ENCODE results near the gene B4GALT4. TPM values are rescaled to one million over a fixed set of nuclear protein-coding genes. Genes with fewer than 3 reads are reported as not detected.

Gene B4GALT4
- total RNA-seq, 4 donors from 2014 or later = 5.7 to 13.4 (median 7.7) TPM

DNA sequence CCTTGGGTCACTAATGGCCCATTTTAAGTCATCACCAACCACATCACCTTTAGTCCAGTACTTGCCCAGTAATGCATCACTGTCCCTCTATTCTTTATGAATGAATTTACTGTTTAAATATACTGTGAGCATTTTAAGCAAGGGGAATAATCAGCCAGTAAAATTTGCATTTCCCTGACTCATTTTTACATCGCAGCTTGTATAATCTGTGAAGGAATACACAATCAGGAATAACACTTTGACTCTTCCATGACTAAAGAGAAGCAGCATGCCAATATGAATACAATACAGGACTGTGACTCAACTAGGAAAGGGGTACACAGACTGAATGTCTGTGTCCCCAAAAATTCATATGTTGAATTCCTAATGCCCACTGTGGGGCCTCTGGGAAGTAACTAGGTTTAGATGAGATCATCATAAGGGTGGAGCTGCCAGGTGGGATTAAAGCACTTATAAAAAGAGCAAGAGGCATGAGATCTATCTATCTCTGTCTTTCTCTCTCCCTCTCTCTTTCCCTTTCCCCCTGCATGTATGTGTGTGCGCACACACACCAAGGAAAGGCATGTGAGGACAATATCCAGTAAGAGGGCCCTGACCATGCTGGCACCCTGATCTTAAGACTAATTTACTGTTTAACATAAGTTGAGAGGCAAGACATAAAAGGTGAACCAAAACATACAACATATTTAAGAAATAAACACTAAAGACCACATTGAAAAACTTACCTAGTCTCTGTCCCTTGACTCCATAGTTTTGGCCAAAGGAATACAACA lies 12.1 kb downstream of the B4GALT4 start:
- no peak overlapping the region for H3K27ac ChIP-seq
- peaks cover 0 to 37% of the 10 kb centered on the region in 2 donors for H3K36me3 ChIP-seq
- in situ Hi-C loops (cut with MboI; ENCODE audit: low sequenced_read_pairs in 4 of 4) (loop anchor here in 2 of 4 donors (25.0 kb wide), 1 partner anchor 341 kb away; no protein-coding TSS in a partner anchor), intact Hi-C loops (cut with DNase I; ENCODE audit: low total_unique reads) (no loop called here)
- TF ChIP-seq, protein P1, sequence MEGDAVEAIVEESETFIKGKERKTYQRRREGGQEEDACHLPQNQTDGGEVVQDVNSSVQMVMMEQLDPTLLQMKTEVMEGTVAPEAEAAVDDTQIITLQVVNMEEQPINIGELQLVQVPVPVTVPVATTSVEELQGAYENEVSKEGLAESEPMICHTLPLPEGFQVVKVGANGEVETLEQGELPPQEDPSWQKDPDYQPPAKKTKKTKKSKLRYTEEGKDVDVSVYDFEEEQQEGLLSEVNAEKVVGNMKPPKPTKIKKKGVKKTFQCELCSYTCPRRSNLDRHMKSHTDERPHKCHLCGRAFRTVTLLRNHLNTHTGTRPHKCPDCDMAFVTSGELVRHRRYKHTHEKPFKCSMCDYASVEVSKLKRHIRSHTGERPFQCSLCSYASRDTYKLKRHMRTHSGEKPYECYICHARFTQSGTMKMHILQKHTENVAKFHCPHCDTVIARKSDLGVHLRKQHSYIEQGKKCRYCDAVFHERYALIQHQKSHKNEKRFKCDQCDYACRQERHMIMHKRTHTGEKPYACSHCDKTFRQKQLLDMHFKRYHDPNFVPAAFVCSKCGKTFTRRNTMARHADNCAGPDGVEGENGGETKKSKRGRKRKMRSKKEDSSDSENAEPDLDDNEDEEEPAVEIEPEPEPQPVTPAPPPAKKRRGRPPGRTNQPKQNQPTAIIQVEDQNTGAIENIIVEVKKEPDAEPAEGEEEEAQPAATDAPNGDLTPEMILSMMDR (IDR thresholded peaks at IDR 0.05 in 4 of 5, conservative IDR thresholded peaks at IDR 0.05 in 1 of 5) = no peak
- no peak for TF ChIP-seq POLR2A (IDR thresholded peaks at IDR 0.05)
- H3K27me3 ChIP-seq = no peaks in the 10 kb centered on the region
- DNase-seq (no peak), ATAC-seq (no peak)
- H3K9me3 ChIP-seq = no peaks in the 10 kb centered on the region
- no peaks in the 10 kb centered on the region for H3K4me1 ChIP-seq
- no peak overlapping the region for H3K4me3 ChIP-seq

DNA sequence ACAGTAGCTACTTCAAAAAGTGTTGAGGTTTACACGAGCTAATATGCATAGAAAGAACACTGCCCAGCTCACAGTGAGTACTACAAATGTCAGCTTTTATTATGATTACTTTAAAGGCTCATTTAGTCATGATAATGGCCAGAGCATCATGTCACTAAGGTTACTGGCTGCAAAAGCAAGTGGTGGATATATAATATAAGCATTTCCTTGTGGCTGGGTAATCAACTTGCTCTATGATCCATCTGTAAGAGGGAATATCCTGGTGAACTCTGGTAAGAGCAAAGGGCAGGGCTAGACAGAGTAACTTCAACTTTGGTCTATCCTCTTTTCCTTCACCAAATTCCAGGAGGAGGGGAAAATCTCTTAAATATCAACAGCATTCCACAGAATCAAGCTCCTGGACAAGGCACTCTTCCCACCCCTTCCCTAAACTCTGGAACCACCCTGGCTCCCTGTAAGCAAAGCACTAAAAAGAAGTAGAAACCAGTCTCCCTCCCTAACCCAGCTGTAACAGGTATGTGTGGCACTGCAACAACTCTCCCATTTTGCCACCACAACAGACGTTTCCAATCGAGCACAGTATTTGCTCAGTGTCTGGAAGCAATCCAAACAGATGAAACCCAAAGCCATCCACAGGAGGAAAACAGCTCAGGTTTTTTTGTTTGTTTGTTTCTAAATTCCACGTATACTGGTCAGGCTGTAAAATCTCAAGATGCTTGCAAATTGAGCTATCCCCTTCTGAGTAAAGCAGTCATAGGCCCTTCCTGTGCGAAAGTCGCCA lies 13.4 kb downstream of the B4GALT4 start:
- intact Hi-C loops (cut with DNase I; ENCODE audit: low total_unique reads) (no loop called here), in situ Hi-C loops (cut with MboI; ENCODE audit: low sequenced_read_pairs in 4 of 4) (loop anchor here in 2 of 4 donors (25.0 kb wide), 1 partner anchor 340 kb away; no protein-coding TSS in a partner anchor)
- H3K27me3 ChIP-seq = no peaks in the 10 kb centered on the region
- ATAC-seq (no peak), DNase-seq (no peak)
- H3K27ac ChIP-seq = no peak overlapping the region
- no peaks in the 10 kb centered on the region for H3K9me3 ChIP-seq
- H3K36me3 ChIP-seq = peaks cover 0 to 50% of the 10 kb centered on the region in 2 donors
- TF ChIP-seq, protein P1 (IDR thresholded peaks at IDR 0.05 in 4 of 5, conservative IDR thresholded peaks at IDR 0.05 in 1 of 5) = no peak
- TF ChIP-seq POLR2A (IDR thresholded peaks at IDR 0.05) = no peak
- H3K4me1 ChIP-seq = no peaks in the 10 kb centered on the region
- H3K4me3 ChIP-seq = no peak overlapping the region

DNA sequence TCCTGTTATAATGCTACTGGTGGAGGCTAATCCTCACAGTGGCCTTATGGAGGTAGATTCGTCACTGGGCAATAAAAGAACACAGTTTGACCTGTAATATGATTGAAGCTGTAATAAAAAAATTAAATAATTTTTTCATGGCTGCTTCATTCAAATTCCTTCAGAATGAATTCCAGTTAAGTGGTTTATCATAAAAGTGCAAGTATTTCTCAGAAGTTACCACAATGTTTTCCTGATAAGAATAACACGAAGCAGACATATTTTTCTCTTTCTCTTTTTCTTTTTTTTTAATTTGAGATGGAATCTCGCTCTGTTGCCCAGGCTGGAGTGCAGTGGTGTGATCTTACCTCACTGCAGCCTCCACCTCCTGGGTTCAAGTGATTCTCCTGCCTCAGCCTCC lies 15.6 kb downstream of the B4GALT4 start:
- DNase-seq (no peak), ATAC-seq (no peak)
- Histone ChIP-seq H3K9me3 (no peaks in the 10 kb centered on the region), H3K36me3 (peaks cover 0 to 49% of the 10 kb centered on the region in 2 donors), H3K27ac (no peak overlapping the region), H3K27me3 (no peaks in the 10 kb centered on the region), H3K4me1 (no peaks in the 10 kb centered on the region), H3K4me3 (no peak overlapping the region)
- in situ Hi-C loops (cut with MboI; ENCODE audit: low sequenced_read_pairs in 4 of 4) (loop anchor here in 2 of 4 donors (25.0 kb wide), 1 partner anchor 338 kb away; no protein-coding TSS in a partner anchor), intact Hi-C loops (cut with DNase I; ENCODE audit: low total_unique reads) (no loop called here)
- TF ChIP-seq, protein P1 (IDR thresholded peaks at IDR 0.05 in 4 of 5, conservative IDR thresholded peaks at IDR 0.05 in 1 of 5) = no peak
- no peak for TF ChIP-seq POLR2A (IDR thresholded peaks at IDR 0.05)

DNA sequence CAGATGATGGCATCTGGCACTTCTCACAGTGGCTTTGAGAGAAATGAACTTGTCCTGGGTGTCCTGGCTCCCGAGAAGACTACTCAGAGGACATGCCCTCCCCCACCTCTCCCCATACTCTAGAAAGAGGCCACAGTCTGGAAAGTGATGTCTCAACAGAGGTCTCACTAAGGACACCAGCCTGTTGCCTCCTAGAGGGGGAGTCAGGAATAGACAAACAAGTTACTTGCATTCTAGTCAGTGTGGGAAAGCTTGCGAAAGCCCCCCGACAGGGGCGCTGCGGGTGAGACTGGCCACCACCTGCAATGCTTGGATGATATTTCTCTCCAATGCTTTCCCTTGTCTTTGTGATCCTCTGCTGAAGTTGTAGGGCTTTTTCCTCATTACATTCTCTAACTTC lies 17.2 kb downstream of the B4GALT4 start:
- TF ChIP-seq, protein P1 (IDR thresholded peaks at IDR 0.05 in 4 of 5, conservative IDR thresholded peaks at IDR 0.05 in 1 of 5) = no peak
- TF ChIP-seq POLR2A (IDR thresholded peaks at IDR 0.05) = no peak
- H3K36me3 ChIP-seq = peaks cover 0 to 40% of the 10 kb centered on the region in 2 donors
- no peaks in the 10 kb centered on the region for H3K4me1 ChIP-seq
- no peak overlapping the region for H3K4me3 ChIP-seq
- no peaks in the 10 kb centered on the region for H3K9me3 ChIP-seq
- H3K27me3 ChIP-seq = no peaks in the 10 kb centered on the region
- no peak for ATAC-seq
- H3K27ac ChIP-seq = no peak overlapping the region
- DNase-seq = no peak
- in situ Hi-C loops (cut with MboI; ENCODE audit: low sequenced_read_pairs in 4 of 4) (no loop called here), intact Hi-C loops (cut with DNase I; ENCODE audit: low total_unique reads) (no loop called here)
